MM.1S (cell line): ENCODE results near the gene NAP1L2.
"Not testable (repeated sequence)": the region's sequence is repeated elsewhere in the genome, so short reads cannot be mapped to it uniquely, and the experiment has no call there.

Experiments used
- DNase-seq: peaks from one replicate; pipeline ENCODE4 v3.0.0-alpha.2; 2015
- H2AFZ ChIP-seq: fragments of 300-600 bp; sonication (generic); 2 replicates; pipeline ENCODE4 v1.6.0; 2016; ENCODE audit warnings: antibody characterized with exemption, low read length
- H3F3A ChIP-seq: fragments of 300-600 bp; sonication (generic); 2 replicates; pipeline ENCODE4 v1.6.1; 2016; ENCODE audit warnings: mild to moderate bottlenecking, antibody characterized with exemption, low read length, moderate library complexity, mixed read lengths; ENCODE audit not compliant: insufficient read depth
- H3K27ac ChIP-seq: fragments of 300-600 bp; sonication (generic); 2 replicates; pipeline ENCODE4 v1.5.1; 2016; ENCODE audit warnings: mild to moderate bottlenecking, low read length
- H3K27me3 ChIP-seq: fragments of 300-600 bp; sonication (generic); replicated peaks from 2 replicates; pipeline ENCODE4 v1.6.0; 2016; ENCODE audit warnings: low read length; ENCODE audit not compliant: insufficient read depth
- H3K36me3 ChIP-seq: fragments of 300-600 bp; sonication (generic); replicated peaks from 2 replicates; pipeline ENCODE4 v1.6.1; 2016; ENCODE audit warnings: mild to moderate bottlenecking, low read length, mixed read lengths; ENCODE audit not compliant: insufficient read depth
- H3K4me1 ChIP-seq: fragments of 300-600 bp; sonication (generic); 2 replicates; pipeline ENCODE4 v1.6.1; 2016; ENCODE audit warnings: low read length, mixed read lengths
- H3K4me2 ChIP-seq: fragments of 300-600 bp; sonication (generic); 2 replicates; pipeline ENCODE4 v1.6.0; 2016; ENCODE audit warnings: low read depth, low read length
- H3K4me3 ChIP-seq: fragments of 300-600 bp; sonication (generic); 2 replicates; pipeline ENCODE4 v1.5.1; 2016; ENCODE audit warnings: low read length, mixed read lengths
- H3K79me2 ChIP-seq: fragments of 300-600 bp; sonication (generic); 2 replicates; pipeline ENCODE4 v1.6.1; 2016; ENCODE audit warnings: mixed run types, low read length, mixed read lengths
- H3K9ac ChIP-seq: fragments of 300-600 bp; sonication (generic); 2 replicates; pipeline ENCODE4 v1.6.1; 2016; ENCODE audit warnings: low read length, mixed read lengths
- H3K9me2 ChIP-seq: fragments of 300-600 bp; sonication (generic); replicated peaks from 2 replicates; pipeline ENCODE4 v1.6.1; 2016; ENCODE audit warnings: mild to moderate bottlenecking, low read length, mixed read lengths; ENCODE audit not compliant: insufficient read depth
- H3K9me3 ChIP-seq: fragments of 300-600 bp; sonication (generic); replicated peaks from 2 replicates; pipeline ENCODE4 v1.6.1; 2016; ENCODE audit warnings: mild to moderate bottlenecking, low read length, mixed read lengths; ENCODE audit not compliant: insufficient read depth
- H4K20me1 ChIP-seq: fragments of 300-600 bp; sonication (generic); 2 replicates; pipeline ENCODE4 v1.6.1; 2016; ENCODE audit warnings: mild to moderate bottlenecking, low read length, moderate library complexity, mixed read lengths; ENCODE audit not compliant: insufficient read depth
- CTCF ChIP-seq: fragments of 300-600 bp; sonication (generic); IDR thresholded peaks from 2 replicates; pipeline ENCODE4 v1.5.1; 2016; ENCODE audit warnings: antibody characterized with exemption, low read length, mixed read lengths
- EZH2 ChIP-seq: fragments of 300-600 bp; sonication (generic); optimal IDR thresholded peaks from 2 replicates; pipeline ENCODE3; 2017; ENCODE audit warnings: low read depth, mild to moderate bottlenecking, antibody characterized with exemption, low read length, mixed read lengths
- EZH2phosphoT487 ChIP-seq: fragments of 300-600 bp; sonication (generic); IDR thresholded peaks from 2 replicates; pipeline ENCODE4 v1.6.1; 2018; ENCODE audit warnings: antibody characterized with exemption, low read length

Gene NAP1L2

GRCh38 chrX:73206366-73206765, 8.3 kb downstream of the NAP1L2 start:
- no peaks in the 10 kb centered on the region for H3K79me2 ChIP-seq
- TF ChIP-seq EZH2phosphoT487 (no peak), EZH2 (no peak)

DNA sequence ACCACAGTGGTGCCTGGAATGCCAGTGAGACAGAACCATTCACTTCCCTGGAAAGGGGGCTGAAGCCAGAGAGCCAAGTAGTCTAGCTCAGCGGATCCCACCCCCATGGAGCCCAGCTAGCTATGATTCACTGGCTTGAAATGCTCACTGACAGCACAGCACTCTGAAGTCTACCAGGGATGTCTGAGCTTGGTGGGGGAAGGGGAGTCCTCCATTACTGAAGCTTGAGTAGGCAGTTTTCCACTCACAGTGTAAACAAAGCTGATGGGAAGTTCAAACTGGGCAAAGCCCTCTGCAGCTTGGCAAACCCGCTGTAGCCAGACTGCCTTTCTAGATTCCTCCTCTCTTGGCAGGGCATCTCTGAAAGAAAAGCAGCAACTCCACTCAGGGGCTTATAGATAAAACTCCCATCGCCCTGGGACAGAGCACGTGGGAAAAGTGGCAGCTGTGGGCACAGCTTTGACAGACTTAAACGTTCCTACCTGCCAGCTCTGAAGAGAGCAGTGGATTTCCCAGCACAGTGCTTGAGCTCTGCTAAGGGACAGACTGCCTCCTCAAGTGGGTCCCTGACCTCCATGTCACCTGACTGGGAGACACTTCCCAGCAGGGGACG, 32.0 kb downstream of the NAP1L2 start:
- Histone ChIP-seq H4K20me1 (no peaks in the 10 kb centered on the region), H3F3A (no peaks in the 10 kb centered on the region), H3K27ac (no peak overlapping the region), H3K36me3 (no peaks in the 10 kb centered on the region), H3K9me2 (no peaks in the 10 kb centered on the region), H2AFZ (no peak overlapping the region), H3K27me3 (no peaks in the 10 kb centered on the region), H3K4me3 (no peak overlapping the region), H3K9ac (no peak overlapping the region), H3K9me3 (no peaks in the 10 kb centered on the region), H3K4me2 (no peak overlapping the region), H3K79me2 (no peaks in the 10 kb centered on the region), H3K4me1 (no peaks in the 10 kb centered on the region)
- TF ChIP-seq CTCF (no peak), EZH2 (no peak), EZH2phosphoT487 (no peak)
- DNase-seq: no peak

More at GRCh38 chrX:73206366-73206765, 8.3 kb downstream of the NAP1L2 start:
- Histone ChIP-seq H3K27ac (no peak overlapping the region), H4K20me1 (no peaks in the 10 kb centered on the region), H3K4me3 (no peak overlapping the region), H3K27me3 (no peaks in the 10 kb centered on the region), H3K9me2 (no peaks in the 10 kb centered on the region), H3K36me3 (no peaks in the 10 kb centered on the region), H3K4me2 (no peak overlapping the region), H3K9me3 (no peaks in the 10 kb centered on the region), H3K9ac (no peak overlapping the region), H2AFZ (no peak overlapping the region), H3K4me1 (no peaks in the 10 kb centered on the region), H3F3A (no peaks in the 10 kb centered on the region)
- no peak for DNase-seq

DNA sequence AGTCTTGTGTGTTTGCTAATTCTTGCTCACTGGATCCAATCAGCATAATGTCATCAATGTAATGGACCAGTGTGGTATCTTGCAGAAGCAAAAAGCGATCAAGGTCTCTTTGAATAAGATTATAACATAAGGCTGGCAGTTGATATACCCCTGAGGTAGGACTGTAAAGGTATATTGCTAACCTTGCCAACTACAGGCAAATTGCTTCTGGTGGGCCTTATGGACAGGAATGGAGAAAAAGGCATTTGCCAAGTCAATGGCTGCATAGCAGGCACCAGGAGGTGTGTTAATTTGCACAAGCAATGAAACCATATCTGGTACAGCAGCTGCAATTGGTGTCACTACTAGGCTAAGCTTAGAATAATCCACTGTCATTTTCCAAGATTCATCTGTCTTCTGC, 45.7 kb downstream of the NAP1L2 start:
- not testable (repeated sequence) for H3K4me2 ChIP-seq, H4K20me1 ChIP-seq, H3K4me3 ChIP-seq, DNase-seq, H3K79me2 ChIP-seq, H3K4me1 ChIP-seq, H3K9me3 ChIP-seq, H3K9me2 ChIP-seq, H3K9ac ChIP-seq, H2AFZ ChIP-seq, H3K27ac ChIP-seq, H3K27me3 ChIP-seq, H3K36me3 ChIP-seq, H3F3A ChIP-seq
